SK-N-SH (cell line): Measurements from ENCODE around the gene DCAF16. TPM values are rescaled to one million over a fixed set of nuclear protein-coding genes. Genes with fewer than 3 reads are reported as not detected.

Experiments
- CTCF ChIA-PET: fragments of 300-600, 350-600 bp; formaldehyde crosslinking; extraction: SDS; loops from one replicate; lab custom pipeline; 2021; lab: Yijun Ruan, JAX
- POLR2A ChIA-PET: fragments of 350-600 bp; sonication (Branson Sonifier 250); formaldehyde crosslinking; extraction: SDS; loops from one replicate; lab custom pipeline; 2020; ENCODE audit warnings: antibody characterized with exemption, inconsistent platforms; lab: Yijun Ruan, JAX
- DNase-seq: peaks from one replicate; pipeline ENCODE4 v3.0.0; 2012
- H2AFZ ChIP-seq: fragments of 200-600 bp; sonication (generic); 2 replicates; pipeline ENCODE4 v1.8.1; 2016; ENCODE audit warnings: antibody characterized with exemption, mild to moderate bottlenecking, low read depth
- H3F3A ChIP-seq: fragments of 200-600 bp; sonication (generic); replicated peaks from 2 replicates; pipeline ENCODE3; 2016; ENCODE audit warnings: antibody characterized with exemption, mild to moderate bottlenecking; ENCODE audit not compliant: insufficient read depth
- H3K27ac ChIP-seq, 2 experiments: fragments of 200-500 bp in 1 of 2; fragments of 200-600 bp in 1 of 2; sonication (Bioruptor generic) in 1 of 2; sonication (generic), shearing (Covaris generic) in 1 of 2; 2 replicates each; pipeline versions ENCODE4 v1.5.1 to v1.6.1; 2014 to 2016; ENCODE audit warnings: low read depth in 2 of 2, inconsistent platforms in 1 of 2, low read length in 1 of 2, mild to moderate bottlenecking in 1 of 2, mixed read lengths in 1 of 2
- H3K27me3 ChIP-seq: fragments of 200-600 bp; sonication (generic), shearing (Covaris generic); 2 replicates; pipeline ENCODE4 v1.6.1; 2016; ENCODE audit warnings: mixed run types; ENCODE audit not compliant: insufficient read depth
- H3K36me3 ChIP-seq, 2 experiments: fragments of 200-500 bp in 1 of 2; fragments of 200-600 bp in 1 of 2; sonication (Bioruptor generic) in 1 of 2; sonication (generic) in 1 of 2; replicated peaks in 1 of 2; 2 replicates each; pipeline versions ENCODE3 to v1.5.1; 2014 to 2016; ENCODE audit warnings: low read length in 1 of 2, mild to moderate bottlenecking in 1 of 2; ENCODE audit not compliant: insufficient read depth in 2 of 2, control insufficient read depth in 1 of 2
- H3K4me1 ChIP-seq, 2 experiments: fragments of 200-500 bp in 1 of 2; fragments of 200-600 bp in 1 of 2; sonication (Bioruptor generic) in 1 of 2; sonication (generic), shearing (Covaris generic) in 1 of 2; 2 replicates each; pipeline versions ENCODE4 v1.5.1 to v1.6.1; 2014 to 2016; ENCODE audit warnings: low read depth in 1 of 2, low read length in 1 of 2, mixed run types in 1 of 2; ENCODE audit not compliant: insufficient read depth in 2 of 2, control insufficient read depth in 1 of 2
- H3K4me2 ChIP-seq: fragments of 200-600 bp; sonication (generic), shearing (Covaris generic); 2 replicates; pipeline ENCODE4 v1.6.1; 2017; ENCODE audit warnings: mixed run types
- H3K4me3 ChIP-seq, 2 experiments: fragments of 200-500 bp in 1 of 2; fragments of 200-600 bp in 1 of 2; sonication (Bioruptor generic) in 1 of 2; sonication (generic), shearing (Covaris generic) in 1 of 2; 2 replicates each; pipeline versions ENCODE4 v1.5.1 to v1.8.1; 2014 to 2016; ENCODE audit warnings: low read depth in 2 of 2, inconsistent platforms in 1 of 2, low read length in 1 of 2, mild to moderate bottlenecking in 1 of 2, mixed read lengths in 1 of 2, moderate library complexity in 1 of 2
- H3K79me2 ChIP-seq: fragments of 200-600 bp; sonication (generic); 2 replicates; pipeline ENCODE4 v1.8.1; 2017; ENCODE audit warnings: mild to moderate bottlenecking; ENCODE audit not compliant: insufficient read depth
- H3K9ac ChIP-seq: fragments of 200-600 bp; sonication (generic); 2 replicates; pipeline ENCODE4 v1.6.1; 2017; ENCODE audit warnings: mixed run types
- H3K9me2 ChIP-seq: fragments of 200-600 bp; sonication (generic); 2 replicates; pipeline ENCODE4 v1.6.1; 2017; ENCODE audit warnings: mixed run types
- H3K9me3 ChIP-seq: fragments of 200-600 bp; sonication (generic); 2 replicates; pipeline ENCODE4 v1.6.1; 2017; ENCODE audit warnings: mixed run types, mild to moderate bottlenecking, moderate library complexity
- H4K20me1 ChIP-seq: fragments of 200-600 bp; sonication (generic); 2 replicates; pipeline ENCODE4 v1.6.1; 2017; ENCODE audit warnings: mild to moderate bottlenecking, mixed run types; ENCODE audit not compliant: insufficient read depth
- CHD2 ChIP-seq: fragments of 150-350 bp; IDR thresholded peaks from 2 replicates; pipeline ENCODE4 v1.6.1; 2018; ENCODE audit warnings: low read length; ENCODE audit not compliant: partially characterized antibody
- CTCF ChIP-seq: fragments of 200-600 bp; sonication (generic); IDR thresholded peaks from 2 replicates; pipeline ENCODE4 v1.6.1; 2017; ENCODE audit warnings: antibody characterized with exemption, mild to moderate bottlenecking, moderate library complexity
- EZH2phosphoT487 ChIP-seq: fragments of 200-600 bp; sonication (generic); IDR thresholded peaks from 2 replicates; pipeline ENCODE4 v1.6.1; 2017; ENCODE audit warnings: low read depth, mixed run types, mild to moderate bottlenecking, antibody characterized with exemption, moderate library complexity, borderline replicate concordance
- FOSL2 ChIP-seq: IDR thresholded peaks from 2 replicates; pipeline ENCODE4 v1.4.0; 2012; ENCODE audit warnings: low read depth, mild to moderate bottlenecking, moderate library complexity, borderline replicate concordance
- NRF1 ChIP-seq: IDR thresholded peaks from 2 replicates; pipeline ENCODE4 v1.6.1; 2012; ENCODE audit warnings: low read depth, mild to moderate bottlenecking, low read length
- PBX3 ChIP-seq: IDR thresholded peaks from 2 replicates; pipeline ENCODE4; 2012
- RAD21 ChIP-seq: IDR thresholded peaks from 2 replicates; pipeline ENCODE4 v1.6.1; 2012; ENCODE audit warnings: mild to moderate bottlenecking, low read length
- RCOR1 ChIP-seq: fragments of 150-350 bp; IDR thresholded peaks from 2 replicates; pipeline ENCODE4 v1.6.1; 2017; ENCODE audit warnings: antibody characterized with exemption, low read length
- SMC3 ChIP-seq: IDR thresholded peaks from 2 replicates; pipeline ENCODE4 v1.6.1; 2012; ENCODE audit warnings: low read depth, low read length, improper control_type of control experiment
- USF2 ChIP-seq: fragments of 150-350 bp; IDR thresholded peaks from 2 replicates; pipeline ENCODE4 v1.6.1; 2017; ENCODE audit warnings: antibody characterized with exemption, low read length, low read depth, borderline replicate concordance
- YY1 ChIP-seq: IDR thresholded peaks from 2 replicates; pipeline ENCODE4 v1.4.0; 2012; ENCODE audit warnings: low read depth, mild to moderate bottlenecking
- ZBTB33 ChIP-seq: IDR thresholded peaks from 2 replicates; pipeline ENCODE4 v1.4.0; 2012; ENCODE audit warnings: low read depth, borderline replicate concordance
- WGBS: methylation state at CpG from one replicate; pipeline ENCODE4 v1.1.6; 2017; ENCODE audit warnings: low lambda C conversion rate; 5-methylcytosine and 5-hydroxymethylcytosine counted together
- polyA plus RNA-seq, 3 experiments: library from polyadenylated mRNA; depleted of rRNA; stranded (reverse); fragments of >200 nt; gene quantifications; 2 replicates each; pipeline ENCODE4 v1.2.3, GENCODE V29; 2012
- TF ChIP-seq, protein P1 (sequence below): IDR thresholded peaks from 2 replicates; pipeline ENCODE4 v1.4.0; 2012; ENCODE audit warnings: low read depth, borderline replicate concordance

DCAF16 gene
- polyA plus RNA-seq, 1 of the 3 experiments (the other 2 are of a cell fraction), result 23.5 TPM

DNA sequence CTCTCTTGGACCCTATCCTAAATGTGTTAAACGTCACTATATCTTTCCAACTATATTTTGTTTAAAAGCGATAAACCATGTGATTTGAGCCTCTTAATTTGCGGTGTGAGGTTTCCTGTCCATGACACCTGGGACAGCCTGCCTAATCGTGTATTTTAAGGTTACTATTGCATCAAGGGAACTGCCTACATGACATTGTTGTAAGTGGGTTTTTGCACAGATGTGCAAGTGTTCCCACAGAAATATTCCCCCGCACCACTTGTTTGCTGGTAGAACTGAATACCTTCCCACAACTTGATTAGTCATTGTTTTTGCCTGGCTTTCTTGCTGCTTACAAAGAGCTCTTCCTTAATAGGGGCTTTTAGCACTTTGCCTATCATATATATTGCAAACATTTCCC lies 24.0 kb downstream of the DCAF16 start:
- Histone ChIP-seq H3F3A (peaks cover 9% of the 10 kb centered on the region), H3K4me3 (no peak overlapping the region), H3K9me3 (no peaks in the 10 kb centered on the region), H3K9ac (no peak overlapping the region), H3K36me3 (peaks cover 0 to 8% of the 10 kb centered on the region in 2 experiments), H3K27ac (no peak overlapping the region), H3K4me1 (peaks cover 0 to 5% of the 10 kb centered on the region in 2 experiments; a peak in 1 of 4 replicates), H3K4me2 (no peak overlapping the region), H2AFZ (no peak overlapping the region), H4K20me1 (no peaks in the 10 kb centered on the region), H3K79me2 (no peaks in the 10 kb centered on the region), H3K9me2 (no peaks in the 10 kb centered on the region), H3K27me3 (no peaks in the 10 kb centered on the region)
- POLR2A ChIA-PET, result no interaction called here
- TF ChIP-seq YY1 (no peak), PBX3 (no peak), CHD2 (no peak), CTCF (no peak), NRF1 (no peak), RCOR1 (no peak), FOSL2 (no peak), USF2 (no peak)
- WGBS, result 97% methylated on average over 5 of the region's 5 CpGs
- CTCF ChIA-PET, result interaction anchor here (1.3 to 1.8 kb wide), 3 partner anchors 14 to 238 kb away, joined by 3 to 6 read pairs (median 3); no protein-coding TSS in a partner anchor
- no peak for DNase-seq

- CTCF ChIA-PET, result interaction anchor here (1.0 to 2.5 kb wide), 3 partner anchors 13 to 237 kb away, joined by 3 to 9 read pairs (median 4); no protein-coding TSS in a partner anchor
- Histone ChIP-seq H3K4me2 (no peak overlapping the region), H3K4me1 (peaks cover 0 to 5% of the 10 kb centered on the region in 2 experiments; a peak in 2 of 4 replicates), H3F3A (peaks cover 9% of the 10 kb centered on the region), H4K20me1 (no peaks in the 10 kb centered on the region), H3K9me3 (no peaks in the 10 kb centered on the region), H3K4me3 (no peak overlapping the region), H3K36me3 (peaks cover 0 to 3% of the 10 kb centered on the region in 2 experiments), H3K9me2 (no peaks in the 10 kb centered on the region), H3K9ac (no peak overlapping the region), H3K27ac (no peak overlapping the region), H3K79me2 (no peaks in the 10 kb centered on the region), H3K27me3 (no peaks in the 10 kb centered on the region), H2AFZ (no peak overlapping the region)
- WGBS, result 85% methylated on average over 5 of the region's 5 CpGs
- POLR2A ChIA-PET, result no interaction called here
- DNase-seq, result no peak
- TF ChIP-seq RAD21, result peak; percentile 67
- TF ChIP-seq, protein P1, sequence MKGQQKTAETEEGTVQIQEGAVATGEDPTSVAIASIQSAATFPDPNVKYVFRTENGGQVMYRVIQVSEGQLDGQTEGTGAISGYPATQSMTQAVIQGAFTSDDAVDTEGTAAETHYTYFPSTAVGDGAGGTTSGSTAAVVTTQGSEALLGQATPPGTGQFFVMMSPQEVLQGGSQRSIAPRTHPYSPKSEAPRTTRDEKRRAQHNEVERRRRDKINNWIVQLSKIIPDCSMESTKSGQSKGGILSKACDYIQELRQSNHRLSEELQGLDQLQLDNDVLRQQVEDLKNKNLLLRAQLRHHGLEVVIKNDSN, result no peak
- TF ChIP-seq SMC3, result peak; percentile 19; the same call in 1 of the 2 replicates
- TF ChIP-seq ZBTB33, result no peak
- TF ChIP-seq EZH2phosphoT487, result no peak
Observed at GRCh38 chr4:17785858-17786257, 24.7 kb downstream of the DCAF16 start.
